Glomerular endothelial cell (primary cell): ENCODE data around the gene TAT. TPM values are rescaled to one million over a fixed set of nuclear protein-coding genes. Genes with fewer than 3 reads are reported as not detected.
A peak's percentile ranks its signal among the peaks of the same experiment; 100 is the strongest.
"Not testable (repeated sequence)": the region's sequence is repeated elsewhere in the genome, so short reads cannot be mapped to it uniquely, and the experiment has no call there.

ENCODE experiments used
- DNase-seq: peaks from one replicate; pipeline ENCODE4 v3.0.0-alpha.2; 2011; ENCODE audit warnings: low read depth, low spot score; ENCODE audit errors: extremely low read depth
- total RNA-seq: library from RNA; depleted of rRNA; stranded (reverse); fragments of >200 nt; gene quantifications from 2 replicates; pipeline ENCODE4 v1.2.3, GENCODE V29; 2015

TAT gene
- total RNA-seq, 1 donor from 2014 or later = not detected

DNA sequence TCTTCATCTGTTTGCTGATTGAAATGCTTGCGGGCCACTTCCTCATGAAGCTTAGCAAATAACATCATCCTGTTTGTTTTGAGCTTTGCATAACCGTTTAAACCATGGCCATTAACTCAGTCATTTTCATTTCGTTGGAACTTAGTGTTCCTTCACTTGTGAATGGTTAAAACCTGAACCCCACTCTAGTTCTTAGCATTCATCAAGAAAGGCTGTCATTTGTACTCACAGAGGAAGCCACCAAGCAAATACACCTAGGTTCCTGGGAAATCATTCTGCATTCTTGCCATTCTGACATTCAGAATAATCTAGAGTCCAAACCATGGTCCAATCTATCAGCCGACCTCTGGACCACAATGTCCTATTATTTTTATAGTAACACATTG is 8.4 kb upstream of the TAT start:
- DNase-seq = no peak

DNA sequence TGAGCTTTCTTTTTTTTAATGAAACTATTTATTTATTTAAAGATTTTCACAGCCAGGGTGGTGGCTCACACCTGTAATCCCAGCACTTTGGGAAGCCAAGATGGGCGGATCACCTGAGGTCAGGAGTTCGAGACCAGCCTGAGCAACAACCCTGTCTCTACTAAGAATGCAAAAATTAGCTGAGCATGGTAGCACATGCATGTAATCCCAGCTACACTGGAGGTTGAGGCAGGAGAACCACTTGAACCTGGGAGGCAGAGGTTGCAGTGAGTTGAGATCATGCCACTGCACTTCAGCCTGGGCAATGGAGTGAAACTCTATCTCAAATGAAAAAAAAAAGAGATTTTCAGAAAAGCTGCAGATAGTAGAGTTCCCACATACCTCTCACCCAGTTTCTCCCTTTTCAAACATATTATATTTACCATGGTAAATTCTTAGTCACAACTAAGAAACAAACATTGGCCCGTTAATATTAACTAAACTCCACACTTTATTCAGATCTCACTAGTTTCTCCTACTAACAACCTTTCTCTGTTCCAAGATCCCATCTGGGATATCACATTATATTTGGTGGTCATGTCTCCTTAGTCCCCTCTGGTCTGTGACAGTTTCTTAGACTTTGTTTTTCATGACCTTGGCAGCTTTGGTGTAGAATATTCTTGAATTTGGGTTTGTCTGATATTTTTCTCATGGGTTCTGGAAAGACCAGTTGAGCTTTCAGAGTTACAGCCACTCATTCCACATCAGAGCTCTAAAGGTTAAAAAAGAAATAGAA is 7.8 kb upstream of the TAT start:
- no peak for DNase-seq

DNA sequence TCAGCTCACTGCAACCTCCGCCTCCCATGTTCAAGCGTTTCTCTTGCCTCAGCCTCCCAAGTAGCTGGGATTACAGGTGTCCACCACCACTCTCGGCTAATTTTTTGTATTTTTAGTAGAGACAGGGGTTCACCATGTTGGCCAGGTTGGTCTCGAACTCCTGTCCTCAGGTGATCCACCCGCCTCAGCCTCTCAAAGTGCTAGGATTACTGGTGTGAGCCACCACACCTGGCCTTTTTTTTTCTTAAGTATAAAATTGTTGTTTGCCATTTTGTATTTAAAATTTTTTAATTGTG is 5.6 kb upstream of the TAT start:
- not testable (repeated sequence) for DNase-seq

DNA sequence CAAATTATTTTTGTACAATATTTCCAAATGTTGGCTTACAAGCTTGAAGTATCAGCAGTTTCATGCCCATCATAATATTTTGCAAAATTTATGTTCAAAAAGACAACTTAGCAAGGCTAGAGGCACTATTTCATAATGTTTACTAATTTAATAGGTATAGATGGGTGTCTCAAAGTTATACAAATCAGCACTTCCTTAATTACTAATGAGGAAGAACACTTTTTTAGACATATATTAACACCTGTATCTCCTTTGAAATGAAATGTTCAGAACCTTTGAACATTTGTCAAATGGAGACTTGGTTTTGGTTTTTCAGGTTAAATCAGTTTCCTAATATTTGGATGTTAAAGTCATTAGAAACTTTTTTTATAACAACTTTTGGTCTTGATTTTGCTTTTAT is 2.2 kb downstream of the TAT start:
- DNase-seq = no peak

DNA sequence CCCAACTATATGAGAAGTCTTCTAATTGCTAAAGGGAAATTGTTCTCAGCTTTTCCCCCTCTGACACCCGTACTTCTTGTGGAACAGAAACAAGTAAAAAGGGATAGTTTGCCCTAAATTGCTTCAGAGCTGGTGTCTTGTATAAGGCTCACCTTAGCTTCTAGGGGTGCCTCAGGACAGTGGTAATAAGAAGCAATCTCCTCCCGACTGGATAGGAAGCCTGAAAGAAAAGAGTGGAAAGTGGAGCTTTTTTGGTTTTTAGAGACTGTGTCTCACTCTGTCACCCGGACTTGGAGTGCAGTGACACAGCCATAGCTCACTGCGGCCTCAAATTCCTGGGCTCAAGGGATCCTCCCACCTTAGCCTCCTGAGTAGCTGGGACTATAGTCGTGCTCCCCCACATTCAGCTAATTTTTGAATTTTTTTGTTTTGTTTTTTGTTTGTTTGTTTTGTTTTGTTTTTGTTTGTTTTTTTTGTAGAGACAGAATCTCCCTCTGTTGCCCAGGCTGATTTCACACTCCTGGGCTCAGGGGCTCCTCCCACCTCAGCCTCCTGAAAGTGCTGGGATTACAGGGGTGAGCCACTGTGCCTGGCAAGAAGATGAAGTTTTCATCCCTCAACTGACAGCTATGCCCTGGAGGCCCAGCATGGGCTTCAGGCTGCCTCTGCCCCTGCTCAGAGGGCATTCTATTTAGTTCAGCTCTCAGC is 3.4 kb downstream of the TAT start:
- DNase-seq = no peak

DNA sequence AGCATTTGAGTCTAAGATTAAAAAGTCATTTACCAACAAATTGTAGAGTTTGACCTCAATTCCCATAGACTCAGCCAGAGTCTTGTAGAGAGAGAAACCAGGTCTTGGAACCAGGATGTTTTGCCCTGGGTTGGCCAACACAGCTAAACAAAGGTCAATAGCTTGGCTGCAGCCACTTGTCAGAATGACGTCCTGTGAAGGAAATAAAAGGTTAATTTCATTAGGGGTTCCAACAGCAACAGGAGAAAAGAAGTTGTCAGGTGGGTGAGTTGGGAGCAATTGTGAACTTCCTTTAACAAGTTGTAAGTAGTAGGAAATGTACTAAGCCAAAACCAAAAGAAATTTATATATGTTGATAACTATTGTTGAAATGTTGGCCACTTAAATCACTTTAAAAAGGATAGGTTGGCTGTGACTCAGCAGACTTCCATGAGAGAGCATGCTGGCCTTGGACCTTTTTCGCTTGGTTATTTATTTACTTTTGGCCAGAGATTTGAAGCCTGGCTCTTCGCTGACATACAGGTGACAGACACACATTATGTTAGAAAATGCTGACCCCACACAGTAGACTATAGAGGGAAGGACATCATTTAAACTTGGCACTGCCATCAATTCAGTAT is 4.3 kb downstream of the TAT start:
- no peak for DNase-seq

DNA sequence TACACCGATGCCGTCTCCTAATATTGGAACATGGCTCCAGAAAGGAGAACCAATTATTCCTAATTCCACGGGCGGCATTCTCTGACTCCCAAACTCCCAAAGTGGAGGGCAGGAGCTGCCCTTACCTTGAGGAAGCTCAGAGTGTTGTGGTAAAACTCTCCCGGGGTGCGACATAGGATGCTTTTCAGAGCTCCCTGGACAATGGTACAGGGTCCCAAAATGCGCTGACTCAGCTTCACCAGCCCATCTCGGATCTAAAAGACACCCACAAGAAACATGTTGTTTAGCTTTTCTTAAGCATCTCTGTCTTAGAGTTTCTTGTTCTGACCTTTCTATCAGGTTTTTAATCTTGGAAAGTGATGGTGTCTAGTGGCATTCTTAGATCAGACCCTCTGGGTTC is 6.7 kb downstream of the TAT start:
- no peak for DNase-seq

DNA sequence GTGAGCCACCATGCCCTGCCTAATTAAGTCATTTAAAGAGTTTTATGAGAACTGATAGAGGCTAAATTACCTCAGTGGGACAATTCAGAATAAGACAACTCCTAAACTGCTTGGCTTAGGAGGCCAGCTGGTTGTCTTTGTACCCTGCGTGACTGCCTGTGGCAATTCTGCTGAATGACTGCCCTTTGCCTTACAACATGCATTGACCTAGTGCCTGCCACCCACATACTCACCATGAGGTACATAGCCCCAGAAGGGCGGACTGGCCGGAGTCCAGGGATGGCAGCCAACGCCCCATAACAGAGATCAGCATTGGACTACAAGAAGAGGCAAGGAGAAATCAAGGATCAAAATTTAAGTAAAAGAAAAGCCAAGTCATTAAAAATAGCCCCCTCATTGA is 7.3 kb downstream of the TAT start:
- DNase-seq = no peak

DNA sequence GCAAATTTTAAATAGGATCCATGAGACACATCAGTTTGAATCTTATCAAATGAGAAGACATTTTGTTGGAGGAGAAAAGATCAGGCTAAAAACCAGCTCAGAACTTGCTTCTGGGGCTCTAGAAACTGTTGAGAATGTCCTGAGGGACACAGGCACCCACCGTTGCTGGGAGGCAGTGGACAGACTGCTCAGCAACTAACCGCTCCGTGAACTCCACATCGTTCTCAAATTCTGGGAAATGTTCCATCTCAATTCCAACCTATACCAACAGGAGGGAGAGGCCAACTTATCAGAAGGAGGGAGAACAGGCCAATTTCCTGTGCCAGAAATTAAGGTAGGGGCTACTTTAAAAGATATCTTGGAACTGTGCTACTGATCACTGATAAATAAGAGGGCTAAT is 8.3 kb downstream of the TAT start:
- DNase-seq = no peak

DNA sequence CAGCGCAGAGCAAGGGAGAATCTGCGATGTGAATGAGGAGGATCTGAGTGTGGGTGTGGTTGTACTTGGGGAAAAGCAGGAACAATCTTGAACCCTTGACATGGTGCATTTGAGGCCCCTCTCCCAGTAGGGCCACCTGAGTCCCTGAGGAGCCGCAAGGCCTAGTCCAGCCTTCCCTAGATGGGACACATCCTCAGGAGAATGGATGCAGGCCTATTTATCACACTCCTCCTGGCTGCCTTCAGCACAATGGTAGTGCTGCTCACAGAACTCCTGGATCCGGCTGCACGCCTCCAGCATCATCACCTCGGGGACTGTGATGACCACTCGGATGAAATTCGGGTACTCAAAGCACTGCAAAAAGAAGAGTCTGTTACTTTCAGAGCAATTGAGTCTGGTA is 9.0 kb downstream of the TAT start:
- DNase-seq = no peak

DNA sequence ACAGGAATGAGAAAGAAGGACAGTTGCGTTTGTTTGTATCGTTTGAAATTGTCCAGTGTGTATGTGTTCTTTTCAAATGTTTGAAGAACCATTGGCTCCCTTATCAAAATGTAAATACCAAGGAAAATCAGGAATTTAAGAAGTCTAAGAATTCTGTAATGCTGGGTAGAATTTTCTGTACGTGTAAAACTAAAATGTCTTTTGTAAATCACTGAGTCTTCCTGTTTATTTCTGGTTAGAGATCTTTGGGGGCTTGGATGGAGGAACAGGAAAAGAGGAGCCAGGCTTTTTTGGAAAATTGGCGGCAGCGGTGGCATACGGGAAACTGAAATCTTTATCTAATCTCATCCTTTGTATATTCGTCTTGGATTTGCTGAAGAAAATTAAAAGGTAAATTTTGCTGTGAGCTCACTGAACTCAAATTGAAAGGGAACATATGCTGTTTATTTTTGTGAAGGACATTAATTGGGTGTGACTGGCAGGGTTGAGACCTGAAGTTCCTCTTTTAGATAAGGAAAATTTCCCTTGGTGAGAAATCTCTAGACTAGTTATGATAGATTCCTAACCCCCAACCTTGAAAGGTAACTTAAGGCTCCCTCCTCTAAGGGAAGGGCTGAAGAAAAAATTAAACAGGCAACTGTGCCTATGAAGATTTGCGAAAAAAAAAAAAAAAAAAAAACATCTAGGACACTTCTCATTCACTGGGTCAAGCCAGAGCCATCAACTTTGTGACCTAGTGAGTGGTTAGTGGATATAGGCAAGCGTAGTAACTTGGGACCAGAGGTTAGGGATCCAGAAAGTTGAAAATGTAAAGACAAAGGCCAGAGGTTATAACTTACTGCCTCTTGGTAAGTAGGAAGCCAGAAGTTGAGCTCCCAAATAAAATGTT is 10.8 kb downstream of the TAT start:
- DNase-seq = no peak

DNA sequence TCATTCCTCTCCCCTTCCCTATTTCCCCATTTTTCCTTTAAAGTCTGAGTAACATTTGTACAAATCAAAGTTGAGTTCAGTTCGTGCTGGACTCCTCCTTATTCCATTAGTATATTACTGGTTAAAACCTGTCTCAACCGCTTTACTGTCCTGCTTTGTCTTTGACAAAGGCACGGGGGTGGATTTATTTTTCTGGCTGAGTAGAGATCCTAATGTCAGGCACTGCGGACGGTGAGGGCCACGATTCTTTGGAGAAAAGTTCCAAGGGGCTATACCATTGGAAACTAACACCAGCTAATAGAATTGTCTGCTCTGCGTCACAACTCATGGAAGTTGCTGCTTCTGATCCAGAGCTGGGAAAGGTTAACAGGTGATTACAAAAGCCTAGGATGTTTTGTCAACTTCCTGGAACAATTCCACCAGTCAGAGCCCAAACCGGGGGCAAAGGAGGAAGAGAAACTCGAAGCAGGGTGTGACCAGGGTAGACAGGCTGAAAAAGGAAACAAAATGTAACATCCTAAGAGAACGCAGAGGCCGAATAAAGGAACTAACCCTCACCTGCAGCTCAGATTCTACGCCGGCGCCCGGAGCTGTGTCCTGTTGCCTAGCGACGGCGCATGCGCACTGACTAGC is 12.4 kb downstream of the TAT start:
- DNase-seq = peak; percentile 33

DNA sequence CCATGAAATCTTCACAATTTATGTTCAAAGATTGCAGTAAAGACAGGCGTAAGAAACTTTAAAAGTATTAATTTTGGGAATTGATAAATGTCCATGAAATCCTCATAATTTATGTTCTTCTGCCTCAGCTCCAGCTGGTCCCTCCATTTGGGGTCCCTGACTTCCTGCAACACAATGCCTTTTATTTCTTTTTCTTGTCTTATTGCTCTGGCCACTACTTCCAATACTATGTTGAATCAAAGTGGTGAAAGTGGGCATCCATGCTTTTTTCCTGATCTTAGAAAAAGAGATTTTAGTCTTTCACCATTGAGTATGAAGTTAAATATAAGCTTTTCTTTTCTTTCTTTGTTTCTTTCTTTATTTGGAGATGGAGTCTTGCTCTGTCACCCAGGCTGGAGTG is 14.3 kb downstream of the TAT start:
- no peak for DNase-seq

DNA sequence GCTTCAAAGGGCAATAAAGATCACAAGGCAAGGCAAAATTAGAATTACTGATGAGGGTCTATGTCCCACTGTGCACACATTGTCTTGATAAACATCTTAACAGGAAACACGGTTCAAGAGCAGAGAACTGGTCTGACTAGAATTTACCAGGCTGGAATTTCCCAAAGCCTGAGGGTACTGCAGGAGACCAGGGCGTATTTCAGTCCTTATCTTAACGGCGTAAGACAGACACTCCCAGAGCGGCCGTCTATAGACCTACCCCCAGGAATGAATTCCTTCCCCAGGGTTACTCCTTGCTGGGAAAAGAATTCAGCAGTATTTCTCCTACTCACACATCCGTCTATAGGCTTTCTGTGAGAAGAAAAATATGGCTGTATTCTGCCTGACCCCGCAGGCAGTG is 15.0 kb downstream of the TAT start:
- DNase-seq = not testable (repeated sequence)

DNA sequence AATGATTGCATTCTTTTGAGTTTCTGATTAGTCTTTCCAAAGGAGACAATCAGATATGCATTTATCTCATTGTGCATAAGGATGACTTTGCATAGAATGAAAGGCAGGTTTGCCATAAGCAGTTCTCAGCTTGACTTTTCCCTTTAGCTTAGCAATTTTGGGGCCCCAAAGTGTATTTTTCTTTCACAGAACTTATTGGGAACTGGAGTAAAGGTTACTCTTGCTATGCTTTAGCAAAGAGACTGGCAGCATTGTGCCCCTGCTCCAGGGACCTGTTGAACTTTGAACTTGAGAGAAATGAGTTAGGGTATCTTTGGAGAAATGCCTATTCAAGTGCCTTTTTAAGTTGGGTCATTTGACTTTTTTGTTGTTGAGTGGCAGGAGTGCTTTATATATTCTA is 17.0 kb downstream of the TAT start:
- no peak for DNase-seq

DNA sequence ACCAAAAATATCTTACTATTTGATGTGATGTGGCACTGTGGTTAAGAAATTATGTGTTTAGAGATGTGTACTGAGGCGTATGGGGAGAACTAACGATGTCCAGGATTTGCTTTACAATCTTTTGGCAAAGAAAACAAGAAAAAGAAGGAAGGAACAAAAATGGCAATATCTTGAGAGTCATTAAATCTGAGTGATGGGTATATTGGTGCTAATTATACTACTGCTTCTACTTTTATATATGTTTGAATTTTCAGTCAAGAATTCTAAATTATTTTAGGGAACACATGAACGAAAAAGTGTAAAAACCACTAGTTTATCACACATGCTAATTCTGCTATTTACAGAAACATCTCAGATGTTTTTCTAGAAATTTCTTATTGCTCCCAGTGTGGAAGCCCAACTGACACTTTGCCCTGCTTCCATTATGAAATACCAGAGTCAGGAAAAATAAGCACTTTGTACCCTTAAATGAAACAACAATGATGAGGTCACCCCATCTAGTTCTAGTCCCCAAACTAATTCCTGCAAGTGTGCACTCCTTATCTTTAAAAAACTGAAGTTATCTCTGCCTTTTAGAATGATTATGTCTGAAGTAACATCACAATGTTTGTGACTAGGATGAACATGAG is 18.8 kb downstream of the TAT start:
- DNase-seq = no peak

DNA sequence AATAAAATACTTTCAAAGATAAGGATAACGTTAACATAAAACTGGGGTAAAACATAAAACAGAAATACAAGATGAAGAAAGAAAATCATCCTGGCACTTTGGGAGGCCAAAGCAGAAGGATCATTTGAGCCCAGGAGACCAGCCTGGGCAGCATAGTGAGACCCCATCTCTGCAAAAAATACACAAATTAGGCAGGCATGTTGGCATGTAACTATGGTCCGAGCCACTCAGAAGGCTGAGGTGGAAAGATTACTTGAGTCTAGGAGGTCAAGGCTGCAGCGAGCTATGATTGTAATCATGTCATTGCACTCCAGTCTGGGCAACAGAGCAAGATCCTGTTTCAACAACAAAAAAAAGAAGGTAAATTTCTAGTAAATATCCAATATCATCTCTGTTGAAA is 19.6 kb downstream of the TAT start:
- no peak for DNase-seq

DNA sequence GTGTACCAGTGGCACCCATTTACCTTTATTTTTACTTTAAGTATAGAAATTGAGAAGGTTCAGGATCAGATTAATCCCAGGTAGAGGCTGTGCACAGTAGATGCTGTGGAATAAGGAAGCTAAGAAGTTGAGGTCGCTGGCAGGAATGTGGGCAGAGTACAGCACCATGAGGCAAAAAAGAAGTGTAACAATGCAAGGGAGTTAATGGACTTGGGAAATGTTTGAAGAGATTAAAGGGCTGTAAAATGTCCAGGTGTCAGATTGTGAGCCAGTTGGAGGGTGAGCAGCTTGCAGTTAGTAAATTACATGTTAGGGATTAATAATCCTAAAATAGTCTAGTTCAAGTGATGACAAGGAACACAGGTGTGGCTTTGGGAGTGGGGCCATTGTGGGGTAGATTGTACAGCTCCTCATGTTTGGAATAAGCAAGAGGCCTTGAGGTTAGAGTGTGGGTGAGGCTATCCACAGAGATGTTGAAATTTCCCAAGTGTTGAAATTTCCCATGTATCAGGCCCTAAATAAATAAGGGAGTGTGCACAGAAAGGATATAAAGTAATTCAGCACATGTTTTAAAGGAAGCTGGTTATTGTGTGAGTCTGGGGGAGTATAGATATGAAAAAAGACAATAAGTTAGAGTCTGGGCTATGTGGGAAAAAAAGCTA is 21.5 kb downstream of the TAT start:
- no peak for DNase-seq

DNA sequence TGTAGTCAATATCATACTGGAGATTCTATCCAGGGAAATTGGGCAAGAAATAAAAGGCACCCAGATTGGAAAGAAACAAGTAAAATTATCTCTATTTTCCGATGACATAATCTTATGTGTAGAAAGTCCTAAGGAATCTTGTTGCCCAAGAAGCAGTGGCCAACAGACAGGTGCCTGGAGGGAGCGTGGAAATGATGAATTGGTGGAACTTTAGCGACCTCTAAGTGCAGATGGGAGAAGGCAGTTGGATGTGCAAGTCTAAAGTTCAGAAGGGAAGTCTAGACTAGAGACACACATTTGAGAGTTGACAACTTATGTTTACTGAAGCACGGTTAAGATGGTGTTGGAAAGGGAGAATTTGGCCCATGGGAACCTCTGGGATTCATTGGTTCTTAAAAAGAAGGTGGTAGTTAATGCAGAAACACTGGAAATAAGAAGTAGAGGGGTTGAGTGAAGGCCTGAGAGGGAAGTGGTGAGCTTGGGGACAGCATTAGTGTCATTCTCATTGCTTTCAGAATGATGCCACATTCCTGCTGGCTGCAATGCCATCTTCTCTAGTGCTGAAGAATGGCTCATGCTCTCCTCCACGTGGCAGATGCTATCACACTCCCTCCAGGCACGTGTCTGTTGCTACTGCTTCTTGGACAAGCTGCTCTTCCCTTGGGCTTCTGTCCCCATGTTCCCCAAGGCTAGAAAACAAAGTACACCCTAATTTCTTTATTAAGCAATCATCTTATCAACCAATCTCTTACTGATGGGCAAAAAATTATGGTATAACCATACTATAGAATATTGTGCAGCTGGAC is 24.0 kb downstream of the TAT start:
- no peak for DNase-seq
